Activated T-helper 1 cell treated with Interleukin-2 at 50 U/mL for 16 hours (primary cell): ENCODE results near the gene NACC1.

Experiments used
- DNase-seq: peaks from one replicate; pipeline ENCODE4 v3.0.0-alpha.2; 2020; ENCODE audit warnings: low read depth

The NACC1 gene

DNA sequence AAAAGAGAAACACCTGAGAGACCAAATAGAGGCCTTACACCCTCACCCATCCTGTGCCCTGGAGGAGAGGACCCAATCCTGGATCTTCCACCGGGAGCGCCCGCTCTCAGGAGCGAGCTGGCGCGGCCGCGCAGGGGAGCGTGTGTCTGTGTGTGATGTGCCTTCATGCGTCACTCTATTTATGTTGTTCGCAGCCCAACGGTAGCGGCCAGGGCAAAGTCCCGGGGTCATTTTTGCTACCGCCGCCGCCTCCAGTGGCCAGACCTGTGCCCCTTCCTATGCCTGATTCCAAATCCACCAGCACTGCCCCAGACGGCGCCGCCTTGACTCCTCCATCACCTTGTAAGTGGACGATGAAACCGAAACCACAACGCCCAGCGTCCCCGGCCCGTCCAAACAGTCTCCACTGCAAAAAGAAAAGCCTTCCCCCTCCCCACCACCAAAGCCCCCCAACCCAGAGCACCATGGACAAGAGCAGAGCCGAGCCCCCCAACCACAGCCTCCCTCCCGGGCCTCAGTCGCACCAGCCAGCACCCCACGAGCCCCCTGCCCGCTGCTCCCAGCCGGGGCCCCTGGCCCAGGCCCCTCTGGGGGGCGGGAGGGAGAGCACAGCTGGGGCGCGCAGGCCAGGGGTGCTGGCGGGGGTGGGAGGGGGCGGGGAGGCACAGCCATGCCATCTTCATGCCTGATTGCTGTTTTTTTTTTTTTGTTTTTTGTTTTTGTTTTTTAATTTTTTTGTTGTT lies 30.1 kb upstream of the NACC1 start:
- DNase-seq, result no peak

DNA sequence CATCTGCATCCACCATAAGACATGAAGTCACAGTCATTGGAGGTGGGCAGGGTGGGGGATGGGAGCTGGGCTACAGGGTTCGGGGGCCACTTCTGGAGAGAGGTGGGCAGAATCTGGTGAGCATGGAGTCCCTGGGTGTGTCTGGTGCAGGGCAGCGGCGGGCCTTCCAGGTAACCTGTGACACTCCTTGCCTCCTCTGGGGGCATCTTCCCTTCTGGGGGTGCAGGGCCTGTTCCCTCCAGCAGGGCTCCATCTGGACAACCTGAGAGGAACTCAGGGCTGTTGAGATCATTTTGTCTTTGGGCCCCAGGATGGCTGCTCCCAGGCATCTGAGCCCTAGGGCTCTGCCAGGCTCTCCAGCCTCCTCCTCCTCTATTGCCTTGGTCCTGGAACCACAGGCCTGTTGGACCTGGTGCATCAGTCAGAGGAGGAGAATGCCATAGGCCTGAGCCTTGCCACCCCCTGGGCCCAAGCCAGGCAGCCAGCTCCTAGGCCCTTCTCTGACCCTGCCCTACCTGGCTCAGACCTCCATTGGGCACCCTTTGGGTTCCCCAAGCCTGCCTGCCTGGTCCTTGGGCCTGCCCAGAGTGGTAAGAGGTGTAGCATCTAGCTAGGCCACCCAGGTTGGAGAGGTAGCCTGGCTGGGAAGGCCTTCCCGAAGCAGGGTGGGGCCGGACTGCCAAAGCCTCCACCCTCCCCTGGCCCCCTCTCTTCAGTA lies 28.8 kb upstream of the NACC1 start:
- no peak for DNase-seq

DNA sequence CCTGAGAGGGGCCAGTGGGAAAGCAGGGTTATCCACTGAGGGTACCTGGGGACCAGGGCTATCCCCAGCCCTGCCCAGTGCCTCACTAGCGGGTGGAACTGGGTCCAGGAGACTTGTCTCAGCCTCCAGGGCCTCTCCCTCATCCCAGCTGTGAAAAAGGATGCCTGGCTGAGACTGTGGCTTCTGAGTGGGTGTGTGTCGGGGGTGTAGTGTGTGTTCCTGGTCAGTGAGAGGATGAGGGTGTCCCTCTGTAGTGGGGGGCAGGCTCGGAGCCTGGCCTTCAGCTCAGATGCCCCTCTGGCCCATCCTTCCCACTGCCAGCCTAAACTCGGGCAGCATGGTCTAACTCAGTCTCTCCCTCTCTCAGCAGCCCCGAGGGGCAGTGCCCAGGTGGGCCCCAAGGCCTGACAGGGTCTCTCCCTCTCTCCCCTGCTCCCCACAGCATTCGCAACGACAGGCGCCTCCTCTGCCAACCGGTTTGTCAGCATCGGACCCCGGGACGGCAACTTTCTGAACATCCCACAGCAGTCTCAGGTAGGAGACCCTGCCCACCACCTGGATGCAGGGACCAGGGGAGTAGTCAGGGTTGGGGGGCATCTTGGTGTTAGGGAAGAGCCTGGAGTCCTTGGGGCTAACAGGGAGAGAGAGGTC lies 28.1 kb upstream of the NACC1 start:
- DNase-seq, result no peak

DNA sequence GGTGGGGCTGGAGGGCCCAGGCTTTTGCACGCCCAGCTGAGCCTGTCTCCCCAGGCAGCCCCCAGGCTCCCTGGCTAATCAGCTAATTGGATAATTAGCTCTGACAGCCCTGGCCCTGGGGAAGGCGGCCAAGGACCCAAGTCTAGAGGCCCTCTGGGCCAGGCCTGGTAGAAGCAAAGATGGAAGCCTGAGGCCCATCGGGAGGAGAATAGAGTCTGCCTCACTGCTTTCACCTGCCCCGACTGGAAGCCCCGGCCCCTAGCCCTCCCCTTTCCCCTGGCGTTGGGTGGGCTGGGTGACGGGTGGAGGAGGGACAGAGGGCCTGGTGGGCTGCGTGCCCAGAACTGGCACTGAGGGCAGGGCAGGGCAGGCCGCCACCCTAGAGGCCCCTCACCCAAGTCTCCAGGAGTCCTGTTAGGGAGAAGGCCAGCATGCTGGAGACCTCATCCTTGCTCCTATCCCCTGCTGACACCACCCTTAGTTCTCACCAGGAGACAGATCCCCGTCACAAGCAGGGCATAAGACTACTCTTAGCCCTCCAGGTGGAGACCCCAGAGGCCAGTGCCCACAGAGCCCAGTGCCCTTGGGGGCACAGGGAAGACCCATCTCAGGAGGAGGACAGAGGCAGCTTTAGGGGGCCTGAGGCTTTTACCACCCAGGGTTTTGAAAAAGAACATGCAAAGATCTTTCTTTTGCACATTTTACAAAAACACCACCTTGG lies 27.4 kb upstream of the NACC1 start:
- no peak for DNase-seq

DNA sequence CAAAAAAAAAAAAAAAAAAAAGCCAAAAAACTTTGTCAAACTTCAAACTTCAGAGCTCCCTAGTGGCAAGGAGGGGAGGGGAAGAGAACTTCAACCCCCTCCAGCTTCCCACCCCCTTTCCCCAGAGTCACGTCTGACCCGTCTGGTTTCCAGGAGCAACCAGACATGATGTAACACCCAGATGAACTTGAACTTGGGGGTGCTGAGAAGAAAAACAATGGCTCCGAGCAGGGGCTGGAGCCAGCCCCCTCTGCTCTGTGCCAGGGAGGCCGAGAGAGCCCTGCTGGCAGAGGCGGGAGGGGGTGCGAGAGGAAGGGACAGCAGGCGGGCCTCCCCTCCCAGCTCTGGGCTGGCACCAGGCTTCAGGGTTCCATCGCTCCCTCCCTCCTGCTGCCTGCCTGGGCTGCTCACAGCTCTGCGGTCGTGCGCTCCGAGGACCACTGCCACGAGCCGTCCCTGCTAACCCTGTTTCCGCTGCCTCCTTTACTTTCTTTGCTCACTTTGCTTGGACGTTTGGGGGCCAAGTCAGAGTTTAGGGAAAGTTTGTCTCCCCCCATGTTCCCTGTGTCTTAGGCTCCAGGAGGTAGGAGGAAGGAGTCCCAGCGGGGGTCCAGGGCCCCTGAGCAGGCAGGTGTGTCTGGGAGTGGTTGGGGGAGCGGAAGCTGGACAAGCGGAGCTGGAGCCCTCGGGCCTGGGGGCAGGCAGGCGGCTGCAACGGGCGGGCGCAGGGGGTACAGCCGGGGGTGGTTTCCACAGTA lies 26.5 kb upstream of the NACC1 start:
- DNase-seq, result no peak

DNA sequence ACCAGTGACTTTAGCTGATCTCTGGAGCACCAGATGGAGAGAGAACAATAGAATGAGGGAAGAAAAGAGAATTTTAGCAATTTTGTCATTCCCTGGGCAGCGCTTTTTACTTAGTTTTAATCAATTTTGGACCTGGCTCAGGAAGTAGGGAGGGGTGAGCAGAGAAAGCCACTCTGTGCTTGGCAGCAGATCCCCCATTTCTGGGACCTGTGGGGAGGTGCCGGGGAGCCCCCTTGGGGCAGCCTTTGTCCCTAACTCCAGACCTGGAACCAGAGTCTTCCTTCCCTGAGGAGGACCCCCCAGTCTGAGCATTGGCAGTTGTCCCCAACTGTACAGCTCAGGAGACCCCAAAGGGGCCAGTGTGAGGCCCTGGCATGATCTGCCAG lies 25.9 kb upstream of the NACC1 start:
- DNase-seq, result no peak

DNA sequence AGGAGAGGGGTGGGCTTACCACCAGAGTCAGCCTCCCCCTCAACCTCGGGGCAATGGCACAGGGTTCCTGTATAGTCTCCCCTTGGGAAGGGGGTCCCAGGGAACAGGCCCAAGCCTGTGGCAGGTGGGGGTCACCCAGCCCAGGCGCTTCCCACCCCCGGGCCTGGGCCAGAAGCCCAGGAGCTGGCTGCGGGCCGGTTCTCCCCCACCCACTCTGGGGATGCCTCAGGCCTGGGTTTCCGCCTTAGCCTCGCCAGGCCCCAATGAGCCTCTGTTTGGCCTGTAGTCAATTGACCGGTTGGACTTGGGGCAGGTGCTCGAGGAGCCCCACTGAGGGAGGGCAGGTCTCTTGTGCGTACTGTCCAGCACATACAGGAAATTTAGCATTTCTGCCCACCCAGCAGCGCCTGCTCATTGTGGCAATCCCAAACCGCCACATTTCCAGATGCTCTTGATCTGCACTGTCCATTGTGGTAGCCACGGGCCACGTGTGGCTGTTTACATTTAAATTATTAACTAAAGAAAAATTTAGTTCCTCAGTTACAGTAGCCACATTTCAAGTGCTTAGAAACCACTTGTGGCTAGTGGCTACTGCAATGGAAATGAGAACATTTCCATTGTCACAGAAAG lies 25.3 kb upstream of the NACC1 start:
- DNase-seq, result no peak

DNA sequence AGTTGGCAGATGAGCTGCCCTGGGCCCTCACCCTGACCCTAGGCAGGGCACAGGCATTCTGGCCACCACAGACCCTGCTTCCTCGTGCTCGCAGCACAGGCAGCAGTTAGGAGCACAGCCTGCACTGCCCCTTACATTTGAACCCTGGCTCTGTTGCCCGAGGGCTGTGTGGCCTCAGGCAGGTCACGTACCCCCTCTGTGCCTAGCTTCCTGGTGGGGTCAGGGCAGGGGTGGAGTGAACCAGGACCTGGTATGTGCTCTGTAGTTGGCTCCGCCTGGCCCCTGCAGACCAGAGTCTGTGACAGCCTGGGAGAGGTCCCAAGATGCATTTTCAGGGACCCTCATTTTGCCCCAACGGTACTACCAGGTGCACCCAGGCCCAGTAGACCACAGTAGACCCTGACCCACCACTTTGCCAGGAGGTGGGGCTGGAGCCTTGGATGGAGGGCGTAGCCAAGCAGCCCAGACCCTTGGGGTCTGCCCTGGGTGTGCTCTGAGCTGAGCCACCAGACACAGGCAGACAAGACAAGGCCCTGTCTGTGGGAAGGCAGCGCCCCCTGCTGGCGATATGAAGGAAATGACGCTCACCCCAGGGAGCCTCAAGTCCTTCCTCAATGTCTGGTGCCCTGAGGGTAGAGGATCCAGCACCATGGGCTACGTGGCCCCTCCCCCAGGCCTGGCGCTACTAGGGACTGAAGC lies 24.5 kb upstream of the NACC1 start:
- peak; percentile 63 for DNase-seq

DNA sequence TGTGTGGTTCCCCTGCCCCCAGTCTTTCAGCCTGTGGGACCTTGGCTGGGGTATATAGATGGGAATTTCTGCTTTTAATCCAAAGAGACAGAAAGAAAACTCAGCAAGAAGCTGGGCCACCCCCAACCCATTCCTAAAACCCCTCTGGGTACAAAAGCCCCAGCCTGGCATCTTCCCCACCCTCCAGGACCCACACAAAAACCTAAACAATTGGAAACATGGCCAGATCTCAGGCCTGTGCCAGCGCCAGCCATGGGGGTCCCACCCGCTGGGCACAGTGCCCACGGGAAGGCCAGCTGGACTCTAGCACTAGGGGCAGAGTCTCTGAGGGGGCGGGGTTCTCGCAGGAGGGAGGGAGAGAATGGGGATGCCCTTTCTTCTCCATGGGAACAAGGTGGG lies 24.0 kb upstream of the NACC1 start:
- DNase-seq, result no peak

DNA sequence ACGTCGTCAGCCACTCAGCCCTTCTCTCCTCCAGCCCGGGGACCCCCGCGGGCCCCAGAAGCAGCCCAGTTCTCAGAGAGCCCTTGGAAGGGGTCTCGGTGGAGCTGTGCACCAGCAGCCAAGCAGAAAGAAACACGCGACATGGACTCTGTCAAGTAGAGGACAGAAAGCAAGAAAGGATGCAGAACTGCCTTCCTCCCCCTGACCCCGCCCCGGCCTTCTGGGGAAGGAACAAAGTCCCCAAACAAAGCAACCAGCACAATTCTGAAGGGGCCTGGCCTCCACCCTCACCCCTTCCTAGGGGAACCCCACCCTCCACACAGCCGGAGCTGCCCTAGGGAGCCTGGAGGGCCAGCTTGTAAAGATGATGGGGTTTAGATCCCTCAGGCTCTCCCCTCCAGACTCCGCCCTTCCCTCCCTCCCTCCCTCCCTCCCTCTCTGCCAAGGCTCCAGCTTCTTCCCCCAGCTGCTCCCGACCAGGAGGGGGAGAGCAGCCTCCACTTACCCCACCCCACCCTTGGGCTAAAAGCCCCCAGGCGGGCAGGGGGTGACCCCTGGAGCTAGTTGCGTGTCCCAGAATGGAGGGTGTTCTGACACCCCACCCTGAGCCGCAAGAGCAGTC lies 23.2 kb upstream of the NACC1 start:
- DNase-seq, result no peak

DNA sequence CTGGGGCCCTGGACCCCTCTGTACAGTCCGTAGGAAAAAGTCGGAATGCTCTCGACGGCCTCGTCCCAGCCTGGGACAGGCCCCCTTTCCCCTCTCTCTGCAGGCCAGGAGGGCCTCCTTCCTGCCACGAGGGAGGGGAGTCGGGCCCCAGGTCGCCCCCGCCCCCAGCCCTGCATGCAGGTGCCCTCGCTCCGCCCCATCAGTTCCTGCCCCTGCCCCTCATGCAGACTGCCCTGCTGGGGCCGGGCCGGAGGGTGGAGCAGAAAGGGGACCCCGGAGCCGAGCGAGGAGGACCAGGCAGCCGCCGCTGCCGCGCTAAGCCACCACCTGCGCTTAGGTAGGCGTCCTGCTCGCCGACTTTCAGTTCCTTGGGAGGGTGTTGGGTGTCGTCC lies 22.7 kb upstream of the NACC1 start:
- no peak for DNase-seq

DNA sequence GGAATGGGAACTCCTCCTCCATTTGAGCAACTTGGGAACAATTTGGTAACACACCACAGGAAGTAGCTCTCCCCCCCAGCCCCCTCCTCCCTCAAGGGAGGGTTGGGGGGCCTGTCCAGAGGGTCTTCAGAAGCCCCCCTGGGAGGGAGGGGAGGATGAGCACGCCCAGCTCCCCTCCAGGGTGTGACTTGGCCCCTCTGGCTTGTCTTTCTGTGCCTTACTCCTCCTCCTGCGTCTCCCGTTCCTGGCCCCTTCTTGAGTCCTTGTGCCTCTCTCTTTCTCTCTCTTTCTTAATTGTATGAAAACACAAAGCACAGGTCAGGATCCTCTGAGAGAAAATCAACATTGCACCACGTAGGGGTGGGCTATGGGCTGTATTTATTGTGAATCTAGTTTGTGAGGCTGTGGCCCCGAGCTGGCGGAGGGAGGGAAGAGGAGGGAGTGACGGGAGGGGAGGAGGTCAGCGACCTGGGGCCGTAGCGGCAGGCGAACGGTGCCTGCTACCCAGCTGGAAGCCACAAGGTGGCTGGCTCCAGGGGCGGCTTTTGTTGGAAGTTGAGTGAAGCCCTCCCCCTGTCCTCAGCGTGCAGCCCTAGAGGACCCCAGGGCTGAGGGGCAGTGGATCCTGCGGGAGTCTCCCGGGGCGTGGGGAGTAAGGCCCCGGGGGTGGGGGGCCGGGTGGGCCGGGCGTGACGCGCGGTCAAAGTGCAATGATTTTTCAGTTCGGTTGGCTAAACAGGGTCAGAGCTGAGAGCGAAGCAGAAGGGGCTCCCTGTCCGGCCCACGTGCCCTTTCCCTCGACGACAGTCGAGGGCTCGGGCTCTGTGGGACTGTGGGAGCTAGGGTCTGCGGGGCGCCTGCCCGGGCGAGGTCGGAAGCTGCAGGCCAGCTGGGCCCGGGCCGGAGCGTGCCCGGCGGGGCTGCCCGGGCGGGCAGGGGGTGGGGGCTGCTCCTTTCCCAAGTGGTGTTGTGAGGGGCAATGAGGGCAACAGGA lies 21.8 kb upstream of the NACC1 start:
- no peak for DNase-seq

DNA sequence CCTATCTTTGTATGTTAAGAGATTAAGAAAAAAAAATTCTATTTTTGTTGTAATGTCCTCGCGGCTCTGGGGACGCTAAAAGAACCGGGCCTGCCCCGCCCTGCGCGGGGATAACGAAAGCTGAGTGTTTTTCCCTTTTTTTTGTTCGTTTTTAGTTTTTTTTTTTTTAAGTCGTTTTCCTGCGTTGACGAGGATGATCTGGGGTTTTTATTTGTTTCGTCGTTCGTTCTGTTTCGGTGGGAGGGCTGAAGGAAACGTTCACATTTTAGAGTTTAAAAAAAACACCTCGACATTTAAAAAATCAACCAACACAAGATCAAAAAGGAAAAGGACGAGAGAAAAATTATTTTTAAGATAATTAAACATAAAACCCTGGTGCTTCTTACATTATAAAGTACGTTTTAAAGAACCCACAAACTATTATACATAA lies 21.0 kb upstream of the NACC1 start:
- DNase-seq, result no peak

DNA sequence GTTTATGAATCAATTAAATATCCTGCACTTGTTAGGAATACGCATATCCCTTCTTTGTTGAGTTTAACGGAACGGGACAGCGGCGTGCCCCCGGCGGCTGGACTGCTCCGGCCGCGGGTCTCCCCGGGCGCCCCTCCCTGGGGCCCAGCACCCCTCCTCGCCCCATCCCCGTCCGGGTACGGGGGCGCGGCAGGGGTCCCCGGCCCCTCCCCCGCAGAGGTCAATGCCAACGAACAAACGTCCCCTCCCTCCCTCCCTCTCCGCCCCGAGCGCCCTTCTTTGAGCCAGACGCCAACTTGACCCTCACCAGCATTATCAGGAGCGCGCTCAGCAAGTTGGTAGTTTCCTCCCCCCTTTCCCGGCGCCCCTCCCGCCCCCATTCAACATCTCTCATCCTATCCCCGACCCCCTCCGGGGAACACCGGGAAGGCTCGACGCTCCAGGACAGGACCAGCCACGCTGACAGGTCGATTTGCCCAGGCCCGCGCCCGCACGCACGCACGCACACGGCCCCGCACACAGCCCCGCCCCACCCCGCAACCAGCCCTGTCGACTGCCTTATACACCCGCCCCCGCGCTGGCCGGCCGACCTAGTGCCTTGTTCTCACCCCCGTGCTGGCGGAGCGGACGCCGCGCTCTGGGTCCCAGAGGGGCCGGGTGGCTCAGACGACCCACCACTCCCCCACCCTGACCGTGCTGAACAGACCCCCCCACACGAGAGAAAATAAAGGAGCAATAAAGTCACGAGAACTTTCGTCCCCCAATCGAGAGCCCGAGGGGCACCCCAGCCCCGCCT lies 20.4 kb upstream of the NACC1 start:
- DNase-seq, result no peak

DNA sequence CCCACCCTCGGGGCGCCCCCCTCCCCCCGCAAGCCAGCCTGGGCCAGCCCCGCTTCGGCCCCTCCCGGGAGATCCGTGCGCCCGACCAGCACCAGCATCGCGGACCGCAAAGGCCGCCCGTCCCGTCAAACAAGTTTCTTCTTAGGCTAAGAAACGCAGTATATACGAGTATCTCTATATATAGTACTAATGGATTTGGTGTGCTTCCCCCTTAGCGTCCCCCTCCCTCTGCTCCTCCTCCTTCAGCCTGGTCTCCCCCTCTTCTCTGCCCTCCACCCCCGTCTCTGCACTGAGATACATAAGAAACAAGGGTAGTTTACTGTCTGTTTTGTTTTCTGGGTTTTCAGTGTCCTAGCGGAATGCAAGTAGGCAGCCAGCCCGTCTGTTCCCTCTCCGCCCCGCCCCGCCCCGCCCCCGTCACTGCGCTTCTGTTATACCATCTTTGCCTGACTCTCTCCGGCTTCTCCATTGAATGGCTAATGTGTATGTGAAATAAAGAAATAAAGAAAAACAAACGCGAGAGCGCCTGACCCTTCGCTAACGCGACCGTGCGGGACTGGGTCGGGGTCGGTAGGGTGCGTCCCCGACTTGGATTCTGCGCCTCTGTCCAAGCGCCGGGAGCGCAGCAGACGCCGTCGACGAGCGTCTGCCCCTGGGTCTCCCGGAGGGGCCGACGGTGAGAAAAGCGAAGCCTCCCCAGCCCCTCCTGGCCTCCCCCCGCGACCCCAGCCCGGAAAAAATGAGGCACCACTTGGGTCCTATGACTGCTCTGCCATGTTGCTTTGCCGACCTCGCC lies 19.6 kb upstream of the NACC1 start:
- DNase-seq, result no peak

DNA sequence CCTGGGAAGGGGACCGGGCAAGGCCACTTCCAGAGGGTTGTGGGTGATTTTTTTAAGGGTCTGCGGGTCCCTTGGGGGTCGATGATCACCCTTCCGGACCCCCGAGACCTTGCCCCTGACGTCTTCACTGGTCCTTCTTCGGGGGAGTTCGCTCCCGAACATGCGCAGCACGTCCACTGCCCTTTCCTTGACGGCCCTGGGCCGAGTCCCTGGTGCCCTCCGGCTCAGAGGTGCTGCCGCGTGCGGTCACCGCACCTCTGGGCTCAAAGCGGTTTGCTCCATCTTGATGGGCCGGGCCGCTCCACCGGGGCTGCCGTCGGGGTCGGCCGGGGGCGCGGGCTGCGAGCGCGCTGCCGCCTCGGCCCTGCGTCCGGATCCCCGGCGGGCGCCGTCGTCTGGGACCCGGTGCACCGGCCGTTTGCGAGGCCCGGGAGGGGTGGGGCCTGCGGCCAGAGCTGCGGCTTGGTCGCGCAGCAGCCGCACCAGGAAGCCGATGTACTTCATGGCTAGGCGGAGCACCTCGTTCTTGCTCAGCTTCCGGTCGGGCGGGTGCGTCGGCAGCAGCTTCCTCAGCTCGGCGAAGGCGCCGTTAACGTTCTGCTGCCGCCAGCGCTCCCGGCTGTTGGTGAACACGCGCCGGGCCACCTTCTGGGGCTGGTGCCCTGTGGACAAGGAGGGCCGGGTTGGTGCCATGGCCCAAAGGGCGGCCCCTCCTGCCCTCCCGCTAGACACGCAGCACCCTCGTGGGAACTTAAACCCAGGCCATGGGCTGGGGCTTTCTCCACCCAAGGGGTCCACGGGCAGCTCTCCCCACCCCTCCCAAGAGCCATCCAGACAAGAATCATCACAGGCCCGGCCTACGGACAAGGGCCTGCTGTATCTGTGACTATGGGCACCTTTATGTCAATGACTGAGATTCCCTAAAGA lies 18.7 kb upstream of the NACC1 start:
- peak; percentile 76 for DNase-seq
